Mesodermal cell (in vitro differentiated cells): Measurements from ENCODE around the gene AK1.

Source experiments
- H3K27ac ChIP-seq: 2 replicates; pipeline ENCODE4 v1.7.0; 2013; ENCODE audit warnings: mild to moderate bottlenecking, low read depth, low read length, moderate library complexity; ENCODE audit not compliant: severe bottlenecking
- H3K36me3 ChIP-seq: 2 replicates; pipeline ENCODE4 v1.7.1; 2013; ENCODE audit warnings: mild to moderate bottlenecking, low read length, moderate library complexity; ENCODE audit not compliant: control insufficient read depth, insufficient read depth
- H3K4me1 ChIP-seq: one replicate; pipeline ENCODE4 v1.7.1; 2013; ENCODE audit warnings: mild to moderate bottlenecking, low read length; ENCODE audit not compliant: insufficient read depth, control insufficient read depth, poor library complexity, severe bottlenecking
- H3K4me3 ChIP-seq: 2 replicates; pipeline ENCODE4 v1.7.0; 2013; ENCODE audit warnings: low read length, control low read depth, mild to moderate bottlenecking; ENCODE audit not compliant: insufficient read depth, poor library complexity, severe bottlenecking; ENCODE audit errors: extremely low read depth
- H3K9me3 ChIP-seq: 2 replicates; pipeline ENCODE4 v1.7.1; 2013; ENCODE audit warnings: mild to moderate bottlenecking, low read length, moderate library complexity; ENCODE audit not compliant: control insufficient read depth
- WGBS, 2 experiments: methylation state at CpG; one replicate each; pipeline ENCODE4 v1.1.5; 2013; ENCODE audit warnings: missing lambda C conversion rate in 2 of 2; ENCODE audit not compliant: insufficient coverage in 2 of 2; 5-methylcytosine and 5-hydroxymethylcytosine counted together

The AK1 gene

GRCh38 chr9:127867356-127868277, 9.9 kb downstream of the AK1 start:
- H3K36me3 ChIP-seq: peaks cover 17% of the 10 kb centered on the region
- no peak overlapping the region for H3K27ac ChIP-seq
- no peaks in the 10 kb centered on the region for H3K9me3 ChIP-seq
- peaks cover 9% of the 10 kb centered on the region for H3K4me1 ChIP-seq
- WGBS, 2 experiments: 90 to 91% methylated on average over 23 to 26 of the region's 30 CpGs
- no peak overlapping the region for H3K4me3 ChIP-seq

- Histone ChIP-seq H3K27ac (no peak overlapping the region), H3K9me3 (no peaks in the 10 kb centered on the region), H3K4me1 (peaks cover 14% of the 10 kb centered on the region), H3K4me3 (no peak overlapping the region), H3K36me3 (peaks cover 17% of the 10 kb centered on the region)
- WGBS, 2 experiments: 100% methylated on average over 10 to 11 of the region's 13 CpGs
Measured at GRCh38 chr9:127866535-127866934, 10.9 kb downstream of the AK1 start.

GRCh38 chr9:127865645-127866464, 11.6 kb downstream of the AK1 start:
- Histone ChIP-seq H3K27ac (no peak overlapping the region), H3K4me1 (peaks cover 14% of the 10 kb centered on the region), H3K36me3 (peaks cover 15% of the 10 kb centered on the region), H3K4me3 (no peak overlapping the region), H3K9me3 (no peaks in the 10 kb centered on the region)
- 81 to 84% methylated on average over 13 to 16 of the region's 19 CpGs for WGBS, 2 experiments

GRCh38 chr9:127863191-127863621, 14.3 kb downstream of the AK1 start:
- Histone ChIP-seq H3K27ac (no peak overlapping the region), H3K9me3 (no peaks in the 10 kb centered on the region), H3K36me3 (peaks cover 4% of the 10 kb centered on the region), H3K4me1 (peaks cover 14% of the 10 kb centered on the region), H3K4me3 (no peak overlapping the region)
- WGBS, 2 experiments: 88 to 92% methylated on average over 10 of the region's 13 CpGs

GRCh38 chr9:127862075-127863011, 15.1 kb downstream of the AK1 start:
- Histone ChIP-seq H3K36me3 (peaks cover 2% of the 10 kb centered on the region), H3K4me1 (peaks cover 17% of the 10 kb centered on the region), H3K27ac (peak overlapping the region; percentile 33), H3K4me3 (no peak overlapping the region), H3K9me3 (no peaks in the 10 kb centered on the region)
- WGBS, 2 experiments: 78 to 82% methylated on average over 17 to 24 of the region's 29 CpGs

- WGBS, 2 experiments: 98 to 99% methylated on average over 10 of the region's 11 CpGs
- Histone ChIP-seq H3K36me3 (no peaks in the 10 kb centered on the region), H3K9me3 (no peaks in the 10 kb centered on the region), H3K27ac (no peak overlapping the region), H3K4me1 (peaks cover 17% of the 10 kb centered on the region), H3K4me3 (no peak overlapping the region)
Measured at GRCh38 chr9:127860779-127861178, 16.7 kb downstream of the AK1 start.

- Histone ChIP-seq H3K9me3 (no peaks in the 10 kb centered on the region), H3K4me1 (peaks cover 20% of the 10 kb centered on the region), H3K36me3 (no peaks in the 10 kb centered on the region), H3K4me3 (no peak overlapping the region), H3K27ac (no peak overlapping the region)
- 82 to 87% methylated on average over 8 of the region's 8 CpGs for WGBS, 2 experiments
Measured at GRCh38 chr9:127860260-127860659, 17.2 kb downstream of the AK1 start.

GRCh38 chr9:127858041-127858512, 19.4 kb downstream of the AK1 start:
- Histone ChIP-seq H3K4me1 (peaks cover 30% of the 10 kb centered on the region), H3K36me3 (no peaks in the 10 kb centered on the region), H3K9me3 (no peaks in the 10 kb centered on the region), H3K27ac (no peak overlapping the region), H3K4me3 (no peak overlapping the region)
- WGBS, 2 experiments: 91 to 96% methylated on average over 12 of the region's 12 CpGs

- Histone ChIP-seq H3K27ac (no peak overlapping the region), H3K4me1 (peaks cover 23% of the 10 kb centered on the region), H3K36me3 (no peaks in the 10 kb centered on the region), H3K4me3 (no peak overlapping the region), H3K9me3 (no peaks in the 10 kb centered on the region)
- WGBS, 2 experiments: 81 to 92% methylated on average over 3 to 4 of the region's 4 CpGs
Measured at GRCh38 chr9:127857278-127857677, 20.2 kb downstream of the AK1 start.

GRCh38 chr9:127856729-127857116, 20.8 kb downstream of the AK1 start:
- no peak overlapping the region for H3K27ac ChIP-seq
- H3K4me3 ChIP-seq: no peak overlapping the region
- no peaks in the 10 kb centered on the region for H3K36me3 ChIP-seq
- WGBS, 2 experiments: 91 to 96% methylated on average over 6 to 8 of the region's 8 CpGs
- H3K9me3 ChIP-seq: no peaks in the 10 kb centered on the region
- H3K4me1 ChIP-seq: peaks cover 18% of the 10 kb centered on the region
